Myocyte (in vitro differentiated cells): Measurements from ENCODE around the gene C2orf68. TPM values are rescaled to one million over a fixed set of nuclear protein-coding genes. Genes with fewer than 3 reads are reported as not detected.

Experiments used
- total RNA-seq: library from RNA; depleted of rRNA; stranded (reverse); fragments of >200 nt; gene quantifications from 2 replicates; pipeline ENCODE4 v1.2.3, GENCODE V29; 2014

C2orf68 gene
- total RNA-seq, 1 donor from 2014 or later, result 28.5 TPM

Other genes starting within 250 kb of the C2orf68 start
- gene CAPG, start 201.7 kb downstream of the C2orf68 start, total RNA-seq, result 53.7 and 59.0 TPM in 2 replicates
- 4.9 and 5.3 TPM in 2 replicates for gene SH2D6, start 193.4 kb downstream of the C2orf68 start, total RNA-seq
- gene MAT2A, start 72.9 kb downstream of the C2orf68 start, total RNA-seq, result 211 and 302 TPM in 2 replicates
- 78.1 and 129 TPM in 2 replicates for gene GGCX, start 50.6 kb downstream of the C2orf68 start, total RNA-seq
- 9.5 and 9.8 TPM in 2 replicates for gene VAMP8, start 34.5 kb downstream of the C2orf68 start, total RNA-seq
- 127 and 153 TPM in 2 replicates for gene VAMP5, start 27.6 kb downstream of the C2orf68 start, total RNA-seq
- gene RNF181, start 16.3 kb downstream of the C2orf68 start, total RNA-seq, result 174 and 313 TPM in 2 replicates
- 22.7 and 24.9 TPM in 2 replicates for gene TMEM150A, start 9.4 kb downstream of the C2orf68 start, total RNA-seq
- 47.7 and 81.2 TPM in 2 replicates for gene USP39, start 4.1 kb upstream of the C2orf68 start, total RNA-seq
- gene SFTPB, start 56.1 kb upstream of the C2orf68 start, total RNA-seq, result not detected in 2 replicates
- 1.4 TPM in 1 of 2 replicates, not detected in the other for gene GNLY, start 82.3 kb upstream of the C2orf68 start, total RNA-seq
- 7.2 and 8.3 TPM in 2 replicates for gene ATOH8, start 141.9 kb upstream of the C2orf68 start, total RNA-seq